Epithelial cell of proximal tubule (primary cell): ENCODE measurements around the gene SPRING1. TPM values are rescaled to one million over a fixed set of nuclear protein-coding genes. Genes with fewer than 3 reads are reported as not detected.
"Not testable (repeated sequence)": the region's sequence is repeated elsewhere in the genome, so short reads cannot be mapped to it uniquely, and the experiment has no call there.

Experiments used
- DNase-seq: peaks from one replicate; pipeline ENCODE4 v3.0.0-alpha.2; 2011; ENCODE audit warnings: low read depth
- H3K4me3 ChIP-seq: 2 replicates; pipeline ENCODE4 v1.5.1; 2011; ENCODE audit warnings: low read depth, mild to moderate bottlenecking, low read length
- total RNA-seq: library from RNA; depleted of rRNA; stranded (reverse); fragments of >200 nt; gene quantifications from 2 replicates; pipeline ENCODE4 v1.2.3, GENCODE V29; 2015
- TF ChIP-seq, protein P1 (sequence below): conservative IDR thresholded peaks from 2 replicates; pipeline ENCODE4 v1.5.1; 2012; ENCODE audit warnings: low read depth, mild to moderate bottlenecking, low read length

SPRING1 gene
- total RNA-seq, 1 donor from 2014 or later, result 49.9 TPM

DNA sequence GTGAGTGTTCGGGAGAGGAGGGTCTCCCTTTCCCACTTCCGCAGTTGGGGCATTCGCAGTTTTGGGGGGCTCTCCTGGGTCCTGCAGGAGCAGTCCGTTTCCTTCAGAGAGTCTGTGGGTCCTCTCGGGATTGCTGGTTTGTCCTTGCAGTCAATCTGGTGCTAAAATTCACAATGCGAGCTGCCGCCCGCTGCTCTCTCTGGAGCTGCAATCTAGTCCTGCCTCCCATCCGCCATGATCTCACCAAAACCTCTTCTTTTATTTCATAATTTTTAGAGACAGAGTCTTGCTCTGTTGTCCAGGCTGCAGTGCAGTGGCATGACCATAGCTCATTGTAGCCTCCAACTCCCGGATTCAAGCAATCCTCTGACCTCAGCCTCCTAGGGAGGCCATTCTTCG, 22.8 kb upstream of the SPRING1 start:
- DNase-seq, result no peak
- no peak overlapping the region for H3K4me3 ChIP-seq
- TF ChIP-seq, protein P1, sequence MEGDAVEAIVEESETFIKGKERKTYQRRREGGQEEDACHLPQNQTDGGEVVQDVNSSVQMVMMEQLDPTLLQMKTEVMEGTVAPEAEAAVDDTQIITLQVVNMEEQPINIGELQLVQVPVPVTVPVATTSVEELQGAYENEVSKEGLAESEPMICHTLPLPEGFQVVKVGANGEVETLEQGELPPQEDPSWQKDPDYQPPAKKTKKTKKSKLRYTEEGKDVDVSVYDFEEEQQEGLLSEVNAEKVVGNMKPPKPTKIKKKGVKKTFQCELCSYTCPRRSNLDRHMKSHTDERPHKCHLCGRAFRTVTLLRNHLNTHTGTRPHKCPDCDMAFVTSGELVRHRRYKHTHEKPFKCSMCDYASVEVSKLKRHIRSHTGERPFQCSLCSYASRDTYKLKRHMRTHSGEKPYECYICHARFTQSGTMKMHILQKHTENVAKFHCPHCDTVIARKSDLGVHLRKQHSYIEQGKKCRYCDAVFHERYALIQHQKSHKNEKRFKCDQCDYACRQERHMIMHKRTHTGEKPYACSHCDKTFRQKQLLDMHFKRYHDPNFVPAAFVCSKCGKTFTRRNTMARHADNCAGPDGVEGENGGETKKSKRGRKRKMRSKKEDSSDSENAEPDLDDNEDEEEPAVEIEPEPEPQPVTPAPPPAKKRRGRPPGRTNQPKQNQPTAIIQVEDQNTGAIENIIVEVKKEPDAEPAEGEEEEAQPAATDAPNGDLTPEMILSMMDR, result no peak

GRCh38 chr12:116759783-116760621, 22.1 kb upstream of the SPRING1 start:
- TF ChIP-seq, protein P1, result no peak
- DNase-seq, result no peak
- no peak overlapping the region for H3K4me3 ChIP-seq

DNA sequence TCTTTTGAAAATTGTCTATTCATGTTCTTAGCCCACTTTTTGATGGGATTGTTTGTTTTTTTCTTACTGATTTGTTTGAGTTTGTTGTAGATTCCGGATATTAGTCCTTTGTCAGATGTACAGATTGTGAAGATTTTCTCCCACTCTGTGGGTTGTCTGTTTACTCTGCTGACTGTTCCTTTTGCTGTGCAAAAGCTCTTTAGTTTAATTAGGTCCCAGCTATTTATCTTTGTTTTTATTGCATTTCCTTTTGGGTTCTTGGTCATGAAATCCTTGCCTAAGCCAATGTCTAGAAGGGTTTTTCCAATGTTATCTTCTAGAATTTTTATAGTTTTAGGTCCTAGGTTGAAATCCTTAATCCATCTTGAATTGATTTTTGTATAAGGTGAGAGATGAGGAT, 16.9 kb upstream of the SPRING1 start:
- not testable (repeated sequence) for DNase-seq, H3K4me3 ChIP-seq

- not testable (repeated sequence) for DNase-seq, H3K4me3 ChIP-seq
Measured at GRCh38 chr12:116754097-116754496, 16.2 kb upstream of the SPRING1 start.

DNA sequence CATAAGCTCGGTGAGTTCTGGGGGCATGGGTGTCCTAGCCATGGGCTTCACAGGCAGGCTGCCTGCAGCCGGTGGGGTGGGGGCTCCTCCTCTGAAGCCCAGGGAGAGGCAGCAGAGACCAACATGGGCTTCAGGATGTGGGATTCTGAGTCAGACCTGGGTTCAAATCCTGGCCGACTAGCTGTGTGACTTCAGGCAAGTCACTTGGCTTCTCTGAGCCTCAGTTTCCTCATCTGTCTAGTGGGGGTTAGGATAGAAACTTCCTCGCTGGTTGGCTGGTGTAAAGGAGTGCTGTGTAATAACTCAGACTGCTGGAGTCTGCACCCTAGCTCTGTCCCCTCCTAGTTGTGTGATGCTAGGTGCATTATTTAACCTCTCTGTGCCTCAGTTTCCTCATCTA, 12.4 kb upstream of the SPRING1 start:
- no peak overlapping the region for H3K4me3 ChIP-seq
- DNase-seq, result no peak
- TF ChIP-seq, protein P1, result no peak

DNA sequence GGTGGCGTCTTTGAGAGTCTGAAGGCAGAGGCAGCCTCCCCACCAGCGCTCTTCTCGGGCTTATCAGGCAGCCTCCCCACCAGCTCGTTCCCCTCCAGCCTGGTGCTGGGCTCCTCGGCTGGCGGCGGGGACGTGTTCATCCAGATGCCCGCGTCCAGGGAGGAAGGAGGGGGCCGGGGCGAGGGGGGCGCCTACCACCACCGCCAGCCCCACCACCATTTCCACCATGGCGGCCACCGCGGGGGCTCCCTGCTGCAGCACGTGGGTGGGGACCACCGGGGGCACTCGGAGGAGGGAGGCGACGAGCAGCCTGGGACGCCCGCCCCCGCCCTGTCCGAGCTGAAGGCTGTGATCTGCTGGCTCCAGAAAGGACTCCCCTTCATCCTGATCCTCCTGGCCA, 12.0 kb upstream of the SPRING1 start:
- TF ChIP-seq, protein P1, result no peak
- no peak overlapping the region for H3K4me3 ChIP-seq
- DNase-seq, result no peak

- TF ChIP-seq, protein P1, result no peak
- H3K4me3 ChIP-seq, result no peak overlapping the region
- DNase-seq, result no peak
Measured at GRCh38 chr12:116745554-116745953, 7.7 kb upstream of the SPRING1 start.

DNA sequence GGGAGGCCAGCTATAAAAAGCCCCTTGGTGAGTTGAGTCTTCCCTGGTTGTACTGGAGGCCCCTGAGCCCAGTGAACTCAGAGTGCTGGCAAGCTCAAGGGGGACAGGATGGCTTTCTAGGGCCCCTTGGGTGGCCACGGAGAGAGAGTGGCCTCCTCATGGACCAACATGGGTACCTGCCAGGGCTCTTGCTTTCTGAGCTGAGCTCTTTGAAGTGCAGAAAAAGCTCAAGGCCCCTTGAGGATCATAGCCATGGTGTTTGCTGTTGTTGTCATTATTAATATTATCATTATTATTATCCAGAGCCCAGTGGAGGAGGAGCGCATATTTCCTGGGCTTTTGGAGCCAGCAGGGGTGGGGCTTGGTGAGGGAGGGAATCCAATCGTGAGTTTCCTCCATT, 6.9 kb upstream of the SPRING1 start:
- TF ChIP-seq, protein P1, result no peak

GRCh38 chr12:116742787-116743186, 4.9 kb upstream of the SPRING1 start:
- not testable (repeated sequence) for DNase-seq, H3K4me3 ChIP-seq

More for the DNA sequence above, 6.9 kb upstream of the SPRING1 start:
- DNase-seq, result no peak
- H3K4me3 ChIP-seq, result no peak overlapping the region
